ENCODE results near the gene PDXK. TPM values are rescaled to one million over a fixed set of nuclear protein-coding genes. Genes with fewer than 3 reads are reported as not detected.
"Not testable (repeated sequence)": the region's sequence is repeated elsewhere in the genome, so short reads cannot be mapped to it uniquely, and the experiment has no call there.

The PDXK gene
- 100 to 1,000 TPM in 1 of 3 donors, 10 to 100 TPM in 2; 62.6 to 231 (median 63.7) TPM for polyA plus RNA-seq

DNA sequence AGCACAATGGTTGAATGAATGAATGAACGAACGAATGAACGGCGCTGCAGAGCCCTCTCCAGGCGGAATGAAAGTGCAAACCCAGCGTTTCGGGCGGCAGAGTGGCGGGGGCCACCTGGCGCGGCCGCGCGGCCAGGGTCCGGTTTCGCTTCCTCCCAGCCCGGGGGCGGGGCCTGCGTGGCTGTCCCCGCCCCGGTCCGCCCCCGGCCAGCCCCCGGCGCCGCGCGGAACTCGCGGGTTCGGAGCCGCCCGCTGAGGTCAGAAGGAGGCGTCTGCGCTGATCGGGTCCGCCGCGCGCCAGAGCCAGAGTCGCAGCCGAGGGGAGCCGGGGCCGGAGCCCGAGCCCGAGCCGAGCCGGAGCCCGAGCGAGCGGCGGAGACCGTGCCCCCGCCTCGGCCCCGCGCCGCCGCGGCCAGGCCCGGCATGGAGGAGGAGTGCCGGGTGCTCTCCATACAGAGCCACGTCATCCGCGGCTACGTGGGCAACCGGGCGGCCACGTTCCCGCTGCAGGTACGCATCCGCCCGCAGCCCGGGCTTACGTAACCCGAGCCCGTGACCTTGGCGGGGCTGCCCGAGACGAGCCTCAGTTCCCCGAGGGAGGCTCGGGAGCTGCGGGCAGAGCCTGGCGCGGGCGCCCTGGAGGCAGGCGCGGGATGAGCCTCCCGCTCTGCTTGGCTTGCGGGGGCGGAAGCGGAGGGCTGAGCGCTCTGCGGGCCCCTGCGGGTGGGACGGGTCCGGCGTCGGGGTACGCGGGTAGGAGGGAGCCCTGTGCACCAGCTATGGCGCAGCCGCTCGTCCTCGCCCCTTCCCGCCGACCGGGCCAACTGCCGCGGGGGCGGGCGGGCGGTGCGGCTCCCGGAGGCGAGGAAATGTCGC is at the start of gene PDXK:
Gene PDXK (plus strand): TSS at position 258 of the 876 bp plus-strand sequence. CDS start 166 bp downstream, at position 424.
- H3K27ac ChIP-seq (ENCODE audit: low read depth, low read length), result peak within 1 kb of the TSS; percentile 19
- WGBS, 3 donors, result 0 to 1% (median 0%) methylated on average over 82 to 117 of the region's 117 CpGs

GRCh38 chr21:43669828-43670605 is 48.9 kb upstream of the PDXK start:
- H3K27ac ChIP-seq (ENCODE audit: low read depth, low read length), result no peak overlapping the region
- 91 to 92% (median 91%) methylated on average over 20 of the region's 20 CpGs for WGBS, 3 donors

DNA sequence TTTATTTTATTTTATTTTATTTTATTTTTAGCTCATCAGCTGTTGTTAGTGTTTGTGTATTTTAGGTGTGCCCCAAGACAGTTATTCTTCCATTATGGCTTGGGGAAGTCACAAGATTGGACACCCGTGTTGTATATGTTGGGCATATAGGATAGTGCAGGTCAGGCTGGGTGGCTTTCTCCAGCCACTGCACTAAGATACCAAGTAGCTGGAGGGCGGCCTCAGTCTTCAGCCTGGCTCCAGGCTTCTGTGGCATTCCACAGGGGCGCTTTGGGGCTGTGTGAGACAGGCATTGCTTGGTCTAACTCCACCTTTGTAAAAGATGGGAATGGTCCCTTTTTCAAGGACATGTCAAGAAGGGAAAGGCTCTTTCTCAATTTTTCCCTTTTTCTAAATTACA is 43.1 kb upstream of the PDXK start:
- 91 to 94% (median 93%) methylated on average over 3 of the region's 3 CpGs for WGBS, 3 donors
- no peak overlapping the region for H3K27ac ChIP-seq (ENCODE audit: low read depth, low read length)

GRCh38 chr21:43676391-43676790 is 42.5 kb upstream of the PDXK start:
- 91 to 94% (median 92%) methylated on average over 15 of the region's 15 CpGs for WGBS, 3 donors
- H3K27ac ChIP-seq (ENCODE audit: low read depth, low read length), result no peak overlapping the region

- 95 to 96% (median 95%) methylated on average over 12 of the region's 12 CpGs for WGBS, 3 donors
- no peak overlapping the region for H3K27ac ChIP-seq (ENCODE audit: low read depth, low read length)
These were observed 39.0 kb upstream of the PDXK start for GRCh38 chr21:43679951-43680350.

GRCh38 chr21:43680421-43680820 is 38.5 kb upstream of the PDXK start:
- 80 to 98% (median 81%) methylated on average over 6 of the region's 6 CpGs for WGBS, 3 donors
- not testable (repeated sequence) for H3K27ac ChIP-seq (ENCODE audit: low read depth, low read length)

- H3K27ac ChIP-seq (ENCODE audit: low read depth, low read length), result no peak overlapping the region
- WGBS, 3 donors, result 96 to 98% (median 97%) methylated on average over 6 of the region's 6 CpGs
These were observed 37.3 kb upstream of the PDXK start for GRCh38 chr21:43681650-43682049.

- no peak overlapping the region for H3K27ac ChIP-seq (ENCODE audit: low read depth, low read length)
- WGBS, 3 donors, result 59 to 86% (median 62%) methylated on average over 3 of the region's 3 CpGs
These were observed 34.5 kb upstream of the PDXK start for GRCh38 chr21:43684424-43684823.

- no peak overlapping the region for H3K27ac ChIP-seq (ENCODE audit: low read depth, low read length)
- 78 to 88% (median 79%) methylated on average over 21 of the region's 21 CpGs for WGBS, 3 donors
These were observed 31.9 kb upstream of the PDXK start for GRCh38 chr21:43686811-43687565.

DNA sequence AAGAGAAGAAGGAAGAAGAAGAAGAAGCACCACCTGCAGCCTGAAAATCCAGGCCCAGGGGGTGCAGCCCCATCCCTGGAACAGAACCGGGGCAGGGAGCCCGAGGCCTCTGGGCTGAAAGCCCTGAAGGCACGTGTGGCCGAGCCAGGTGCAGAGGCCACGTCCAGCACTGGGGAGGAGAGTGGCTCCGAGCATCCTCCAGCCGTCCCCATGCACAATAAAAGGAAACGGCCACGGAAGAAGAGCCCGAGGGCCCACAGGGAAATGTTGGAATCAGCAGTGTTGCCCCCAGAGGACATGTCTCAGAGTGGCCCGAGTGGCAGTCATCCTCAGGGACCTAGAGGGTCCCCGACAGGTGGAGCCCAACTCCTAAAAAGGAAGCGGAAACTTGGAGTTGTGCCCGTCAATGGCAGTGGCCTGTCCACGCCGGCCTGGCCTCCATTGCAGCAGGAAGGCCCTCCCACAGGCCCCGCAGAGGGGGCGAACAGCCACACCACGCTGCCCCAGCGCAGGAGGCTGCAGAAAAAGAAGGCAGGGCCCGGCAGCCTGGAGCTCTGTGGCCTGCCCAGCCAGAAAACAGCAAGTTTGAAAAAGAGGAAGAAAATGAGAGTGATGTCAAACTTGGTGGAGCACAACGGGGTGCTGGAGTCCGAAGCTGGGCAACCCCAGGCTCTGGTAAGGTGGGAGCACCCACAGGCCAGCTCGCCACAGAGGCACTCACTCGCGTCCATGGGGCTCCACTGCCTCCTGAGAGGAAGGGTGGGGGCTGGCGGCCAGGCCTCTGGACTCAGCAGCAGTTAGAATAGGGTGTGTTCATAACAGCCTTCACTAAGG is 31.1 kb upstream of the PDXK start:
- no peak overlapping the region for H3K27ac ChIP-seq (ENCODE audit: low read depth, low read length)
- WGBS, 3 donors, result 75 to 83% (median 76%) methylated on average over 27 of the region's 27 CpGs

- 94 to 96% (median 95%) methylated on average over 12 of the region's 12 CpGs for WGBS, 3 donors
These were observed 30.0 kb upstream of the PDXK start for GRCh38 chr21:43688906-43689305.

GRCh38 chr21:43689556-43690337 is 29.2 kb upstream of the PDXK start:
- WGBS, 3 donors, result 93 to 96% (median 93%) methylated on average over 30 to 32 of the region's 32 CpGs
- H3K27ac ChIP-seq (ENCODE audit: low read depth, low read length), result no peak overlapping the region

More at GRCh38 chr21:43688906-43689305, 30.0 kb upstream of the PDXK start:
- H3K27ac ChIP-seq (ENCODE audit: low read depth, low read length), result no peak overlapping the region

DNA sequence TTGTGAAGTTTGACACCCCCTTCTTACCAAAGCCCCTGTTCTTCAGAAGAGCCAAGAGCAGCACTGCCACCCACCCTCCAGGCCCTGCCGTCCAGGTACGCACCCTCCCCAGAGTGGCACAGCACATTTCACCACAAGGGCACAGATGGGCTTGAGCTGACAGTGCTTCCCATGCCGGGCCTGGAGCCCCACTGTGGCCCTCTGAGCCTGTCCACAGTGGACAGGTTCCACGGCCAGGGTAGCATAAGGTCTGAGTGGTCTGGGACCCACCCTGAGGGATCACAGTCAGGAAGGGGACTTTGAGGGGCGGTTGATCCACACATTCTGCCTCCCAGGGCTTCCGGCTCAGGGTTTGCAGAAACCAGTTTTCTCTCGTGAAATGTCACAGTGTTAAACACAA is 28.6 kb upstream of the PDXK start:
- H3K27ac ChIP-seq (ENCODE audit: low read depth, low read length), result no peak overlapping the region
- WGBS, 3 donors, result 90 to 94% (median 94%) methylated on average over 7 of the region's 7 CpGs

GRCh38 chr21:43691086-43691795 is 27.7 kb upstream of the PDXK start:
- H3K27ac ChIP-seq (ENCODE audit: low read depth, low read length), result no peak overlapping the region
- 93 to 96% (median 96%) methylated on average over 23 to 25 of the region's 25 CpGs for WGBS, 3 donors

- H3K27ac ChIP-seq (ENCODE audit: low read depth, low read length), result no peak overlapping the region
- WGBS, 3 donors, result 92 to 97% (median 93%) methylated on average over 10 of the region's 10 CpGs
These were observed 27.1 kb upstream of the PDXK start for GRCh38 chr21:43691801-43692200.

- H3K27ac ChIP-seq (ENCODE audit: low read depth, low read length), result no peak overlapping the region
- WGBS, 3 donors, result 90 to 94% (median 91%) methylated on average over 8 of the region's 8 CpGs
These were observed 26.0 kb upstream of the PDXK start for GRCh38 chr21:43692949-43693348.

All from adipose tissue (tissue), 3 donors.